Cardiac fibroblast (primary cell): ENCODE data around the gene ANKRD10.
"Not testable (repeated sequence)": the region's sequence is repeated elsewhere in the genome, so short reads cannot be mapped to it uniquely, and the experiment has no call there.

Experiments used
- DNase-seq, 2 donors: peaks; one replicate each; pipeline versions ENCODE4 v3.0.0 to v3.0.0-alpha.2; 2010; ENCODE audit warnings: low read depth in 2 of 2
- H3K4me3 ChIP-seq, 2 donors: replicated peaks in 1 of 2; 1 replicate in 1 of 2; 2 replicates in 1 of 2; pipeline ENCODE4 v1.5.1; 2011; ENCODE audit warnings: low read depth in 2 of 2, low read length in 2 of 2, mild to moderate bottlenecking in 2 of 2, moderate library complexity in 1 of 2
- CTCF ChIP-seq: IDR thresholded peaks from one replicate; pipeline ENCODE4 v1.5.1; 2011; ENCODE audit warnings: low read depth, mild to moderate bottlenecking, low read length, inconsistent platforms

The ANKRD10 gene

GRCh38 chr13:110957181-110957884, 42.5 kb upstream of the ANKRD10 start:
- TF ChIP-seq CTCF, result peak; percentile 8
- DNase-seq, result peak; percentile 35 to 46
- H3K4me3 ChIP-seq, result no peak overlapping the region

- H3K4me3 ChIP-seq, DNase-seq: not testable (repeated sequence)
Measured at GRCh38 chr13:110956216-110956615, 41.3 kb upstream of the ANKRD10 start.

GRCh38 chr13:110955608-110956007, 40.7 kb upstream of the ANKRD10 start:
- not testable (repeated sequence) for H3K4me3 ChIP-seq, DNase-seq

GRCh38 chr13:110955072-110955503, 40.2 kb upstream of the ANKRD10 start:
- not testable (repeated sequence) for H3K4me3 ChIP-seq
- peak; percentile 92 to 97 for DNase-seq

- H3K4me3 ChIP-seq, DNase-seq: not testable (repeated sequence)
Measured at GRCh38 chr13:110954533-110954920, 39.7 kb upstream of the ANKRD10 start.

- no peak for TF ChIP-seq CTCF
- H3K4me3 ChIP-seq, result no peak overlapping the region
- no peak for DNase-seq
Measured at GRCh38 chr13:110953833-110954532, 39.1 kb upstream of the ANKRD10 start.

GRCh38 chr13:110953416-110953815, 38.5 kb upstream of the ANKRD10 start:
- TF ChIP-seq CTCF, result no peak
- DNase-seq, result no peak
- no peak overlapping the region for H3K4me3 ChIP-seq

- not testable (repeated sequence) for DNase-seq, H3K4me3 ChIP-seq
Measured at GRCh38 chr13:110952135-110952534, 37.3 kb upstream of the ANKRD10 start.

- H3K4me3 ChIP-seq, result no peak overlapping the region
- no peak for TF ChIP-seq CTCF
- no peak for DNase-seq
Measured at GRCh38 chr13:110950819-110951570, 36.1 kb upstream of the ANKRD10 start.
